HG03439 (cell line): ENCODE results near the gene CYS1.
"Not testable (repeated sequence)": the region's sequence is repeated elsewhere in the genome, so short reads cannot be mapped to it uniquely, and the experiment has no call there.

ENCODE experiments used
- ATAC-seq: cut with Tn5 transposase; IDR thresholded peaks from one replicate; pipeline ENCODE4 v1.9.1; 2021; ENCODE audit warnings: mild to moderate bottlenecking, moderate library complexity; ENCODE audit not compliant: unreplicated experiment

The CYS1 gene

GRCh38 chr2:10014418-10015190, 65.6 kb downstream of the CYS1 start:
- ATAC-seq = no peak

DNA sequence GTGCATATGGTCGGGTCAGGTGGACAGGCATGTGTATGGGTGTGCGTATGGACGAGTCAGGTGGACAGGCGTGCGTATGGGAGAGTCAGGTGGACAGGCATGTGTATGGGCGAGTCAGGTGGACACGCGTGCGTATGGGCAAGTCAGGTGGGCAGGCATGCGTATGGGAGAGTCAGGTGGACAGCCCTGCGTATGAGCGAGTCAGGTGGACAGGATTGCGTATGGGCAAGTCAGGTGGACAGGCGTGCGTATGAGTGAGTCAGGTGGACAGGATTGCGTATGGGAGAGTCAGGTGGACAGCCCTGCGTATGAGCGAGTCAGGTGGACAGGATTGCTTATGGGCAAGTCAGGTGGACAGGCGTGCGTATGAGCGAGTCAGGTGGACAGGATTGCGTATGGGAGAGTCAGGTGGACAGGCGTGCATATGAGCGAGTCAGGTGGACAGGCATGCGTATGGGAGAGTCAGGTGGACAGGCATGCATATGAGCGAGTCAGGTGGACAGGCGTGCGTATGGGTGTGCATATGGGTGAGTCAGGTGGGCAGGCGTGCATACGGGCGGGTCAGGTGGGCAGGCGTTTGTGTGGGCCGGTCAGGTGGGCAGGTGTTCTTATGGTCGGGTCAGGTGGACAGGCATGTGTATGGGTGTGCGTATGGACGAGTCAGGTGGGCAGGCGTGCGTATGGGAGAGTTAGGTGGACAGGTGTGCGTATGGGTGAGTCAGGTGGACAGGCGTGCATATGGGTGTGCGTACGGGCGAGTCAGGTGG, 66.4 kb downstream of the CYS1 start:
- not testable (repeated sequence) for ATAC-seq

- ATAC-seq = no peak
Measured at GRCh38 chr2:10012963-10013461, 67.2 kb downstream of the CYS1 start.

GRCh38 chr2:10012366-10012962, 67.7 kb downstream of the CYS1 start:
- ATAC-seq = not testable (repeated sequence)

DNA sequence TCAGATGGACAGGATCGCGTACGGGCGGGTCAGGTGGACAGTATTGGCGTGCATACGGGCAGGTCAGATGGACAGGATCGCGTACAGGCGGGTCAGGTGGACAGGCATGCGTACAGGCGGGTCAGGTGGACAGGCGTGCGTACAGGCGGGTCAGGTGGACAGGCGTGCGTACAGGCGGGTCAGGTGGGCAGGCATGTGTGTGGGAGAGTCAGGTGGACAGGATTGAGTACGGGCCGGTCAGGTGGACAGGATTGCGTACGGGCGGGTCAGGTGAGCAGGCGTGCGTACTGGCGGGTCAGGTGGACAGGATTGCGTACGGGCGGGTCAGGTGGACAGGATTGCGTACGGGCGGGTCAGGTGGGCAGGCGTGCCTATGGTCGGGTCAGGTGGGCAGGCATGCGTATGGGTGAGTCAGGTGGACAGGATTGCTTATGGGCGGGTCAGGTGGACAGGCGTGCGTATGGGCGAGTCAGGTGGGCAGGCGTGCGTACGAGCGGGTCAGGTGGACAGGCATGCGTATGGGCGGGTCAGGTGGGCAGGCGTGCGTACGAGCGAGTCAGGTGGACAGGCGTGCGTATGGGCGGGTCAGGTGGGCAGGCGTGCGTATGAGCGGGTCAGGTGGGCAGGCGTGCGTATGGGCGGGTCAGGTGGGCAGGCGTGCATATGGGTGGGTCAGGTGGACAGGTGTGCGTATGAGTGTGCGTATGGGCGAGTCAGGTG, 68.4 kb downstream of the CYS1 start:
- ATAC-seq = not testable (repeated sequence)

DNA sequence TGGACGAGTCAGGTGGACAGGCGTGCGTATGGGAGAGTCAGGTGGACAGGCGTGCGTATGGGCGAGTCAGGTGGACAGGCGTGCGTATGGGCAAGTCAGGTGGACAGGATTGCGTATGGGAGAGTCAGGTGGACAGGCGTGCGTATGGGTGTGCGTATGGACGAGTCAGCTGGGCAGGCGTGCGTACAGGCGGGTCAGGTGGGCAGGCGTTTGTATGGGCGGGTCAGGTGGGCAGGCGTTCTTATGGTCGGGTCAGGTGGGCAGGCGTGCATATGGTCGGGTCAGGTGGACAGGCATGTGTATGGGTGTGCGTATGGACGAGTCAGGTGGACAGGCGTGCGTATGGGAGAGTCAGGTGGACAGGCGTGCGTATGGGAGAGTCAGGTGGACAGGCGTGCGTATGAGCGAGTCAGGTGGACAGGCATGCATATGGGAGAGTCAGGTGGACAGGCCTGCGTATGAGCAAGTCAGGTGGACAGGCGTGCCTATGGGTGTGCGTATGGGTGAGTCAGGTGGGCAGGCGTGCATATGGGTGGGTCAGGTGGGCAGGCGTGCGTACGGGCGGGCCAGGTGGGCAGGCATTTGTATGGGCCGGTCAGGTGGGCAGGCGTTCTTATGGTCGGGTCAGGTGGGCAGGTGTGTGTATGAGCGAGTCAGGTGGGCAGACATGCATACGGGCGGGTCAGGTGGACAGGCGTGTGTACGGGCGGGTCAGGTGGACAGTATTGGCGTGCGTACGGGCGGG, 69.2 kb downstream of the CYS1 start:
- ATAC-seq = not testable (repeated sequence)

DNA sequence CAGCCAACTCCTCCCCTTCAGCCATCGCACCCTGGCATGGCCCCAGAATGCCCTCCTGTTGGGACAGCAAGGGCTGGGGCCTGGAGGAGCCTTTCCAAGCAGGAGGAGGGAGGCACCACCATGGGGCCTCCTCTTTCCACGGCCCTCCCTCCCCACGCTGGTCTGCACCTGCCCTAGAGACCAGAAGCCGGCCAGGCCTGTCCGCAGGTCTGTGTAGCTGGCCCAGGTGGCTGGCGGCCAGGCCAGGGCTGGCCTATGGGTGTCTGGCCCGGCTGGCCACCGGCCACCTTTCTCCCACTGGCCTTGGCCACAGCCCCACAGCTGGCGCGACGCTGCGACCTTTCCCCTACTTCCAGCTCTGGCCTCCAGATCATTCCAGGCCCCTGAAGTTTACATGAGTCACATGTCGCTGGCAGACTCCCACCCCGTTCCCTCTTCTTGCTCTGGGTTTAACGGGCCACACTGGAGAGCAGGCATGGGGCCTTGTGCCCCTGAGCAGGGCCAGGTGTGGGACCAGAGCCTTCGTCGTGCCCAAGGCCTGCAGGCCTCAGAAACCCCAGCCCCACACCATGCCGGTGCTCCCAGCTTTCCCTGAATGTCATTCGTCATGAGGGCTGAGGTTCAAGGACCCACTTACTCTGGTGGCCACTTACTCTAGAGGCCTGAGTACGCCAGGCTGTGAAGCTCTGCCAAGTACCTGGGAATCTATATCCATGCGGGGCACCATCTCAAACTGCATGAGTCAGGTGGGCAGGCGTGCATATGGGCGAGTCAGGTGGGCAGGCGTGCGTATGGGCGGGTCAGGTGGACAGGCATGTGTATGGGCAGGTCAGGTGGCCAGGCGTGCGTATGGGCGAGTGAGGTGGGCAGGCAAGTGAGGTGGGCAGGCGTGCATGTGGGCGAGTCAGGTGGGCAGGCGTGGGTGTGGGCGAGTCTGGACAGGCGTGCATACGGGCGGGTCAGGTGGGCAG, 70.1 kb downstream of the CYS1 start:
- no peak for ATAC-seq

- no peak for ATAC-seq
Measured at GRCh38 chr2:10009271-10009810, 70.9 kb downstream of the CYS1 start.

DNA sequence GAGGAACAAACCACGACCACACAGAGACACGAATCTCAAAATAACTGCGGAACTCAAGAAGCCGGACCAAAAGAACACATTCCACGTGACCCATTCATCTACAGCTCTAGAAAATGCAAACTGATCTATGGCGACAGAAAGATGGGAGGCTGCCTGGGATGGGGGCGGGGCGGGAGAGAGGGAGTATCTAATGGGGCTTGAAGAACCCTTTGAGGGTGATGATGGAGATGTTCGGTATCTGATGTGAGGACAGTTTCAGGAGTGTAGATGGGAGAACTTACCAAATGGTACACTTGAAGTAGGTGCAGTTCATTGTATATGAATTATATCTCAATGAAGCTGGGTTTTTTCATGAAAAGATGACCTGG, 71.4 kb downstream of the CYS1 start:
- no peak for ATAC-seq

- no peak for ATAC-seq
Measured at GRCh38 chr2:10007921-10008808, 72.0 kb downstream of the CYS1 start.

GRCh38 chr2:10007435-10007834, 72.8 kb downstream of the CYS1 start:
- no peak for ATAC-seq
